CD8-positive, alpha-beta memory T cell (primary cell): ENCODE measurements around the gene COL19A1. TPM values are rescaled to one million over a fixed set of nuclear protein-coding genes. Genes with fewer than 3 reads are reported as not detected.

Experiments
- CTCF ChIA-PET: fragments of 350-600 bp; sonication (Branson Sonifier 250); formaldehyde crosslinking; loops from one replicate; lab custom pipeline; 2021; ENCODE audit warnings: antibody characterized with exemption; lab: Charles Lee
- POLR2A ChIA-PET: fragments of 350-600 bp; sonication (Branson Sonifier 250); formaldehyde crosslinking; loops from one replicate; lab custom pipeline; 2021; ENCODE audit warnings: antibody characterized with exemption; lab: Charles Lee
- DNase-seq, 5 donors: peaks; one replicate each; pipeline versions ENCODE4 v3.0.0 to v3.0.0-alpha.2; 2020 to 2022; ENCODE audit warnings: mixed read lengths in 1 of 5
- H3K27ac ChIP-seq: one replicate; pipeline ENCODE4 v1.7.0; 2013; ENCODE audit warnings: low read depth, mild to moderate bottlenecking, low read length, moderate library complexity
- H3K27me3 ChIP-seq: 2 replicates; pipeline ENCODE4 v1.7.0; 2013; ENCODE audit warnings: low read length, mild to moderate bottlenecking; ENCODE audit not compliant: insufficient read depth, poor library complexity, severe bottlenecking
- H3K36me3 ChIP-seq: 2 replicates; pipeline ENCODE4 v1.7.0; 2013; ENCODE audit warnings: mild to moderate bottlenecking, low read length, moderate library complexity; ENCODE audit not compliant: insufficient read depth
- H3K4me1 ChIP-seq: 2 replicates; pipeline ENCODE4 v1.7.0; 2013; ENCODE audit warnings: mild to moderate bottlenecking, low read length, moderate library complexity; ENCODE audit not compliant: insufficient read depth
- H3K4me3 ChIP-seq: 2 replicates; pipeline ENCODE4 v1.7.0; 2013; ENCODE audit warnings: mild to moderate bottlenecking, low read length
- H3K9me3 ChIP-seq: 2 replicates; pipeline ENCODE4 v1.7.0; 2013; ENCODE audit warnings: mild to moderate bottlenecking, low read length
- H3K27ac Mint-ChIP-seq, 8 donors: one replicate each; pipeline ENCODE4 v1.8.0; 2020 to 2021; ENCODE audit warnings: mixed read lengths in 8 of 8, mild to moderate bottlenecking in 6 of 8, inconsistent platforms in 3 of 8, moderate library complexity in 3 of 8
- H3K27me3 Mint-ChIP-seq, 2 donors: one replicate each; pipeline ENCODE4 v1.8.0; 2020 to 2021; ENCODE audit warnings: mixed read lengths in 2 of 2, mild to moderate bottlenecking in 1 of 2, moderate library complexity in 1 of 2
- H3K36me3 Mint-ChIP-seq, 3 donors: one replicate each; pipeline ENCODE4 v1.8.0; 2020 to 2021; ENCODE audit warnings: mixed read lengths in 3 of 3, inconsistent platforms in 1 of 3, mild to moderate bottlenecking in 1 of 3
- H3K4me1 Mint-ChIP-seq, 3 donors: one replicate each; pipeline ENCODE4 v1.8.0; 2020 to 2021; ENCODE audit warnings: mixed read lengths in 3 of 3, inconsistent platforms in 1 of 3, mild to moderate bottlenecking in 1 of 3
- H3K4me3 Mint-ChIP-seq, 7 donors: one replicate each; pipeline ENCODE4 v1.8.0; 2020 to 2021; ENCODE audit warnings: mixed read lengths in 7 of 7, mild to moderate bottlenecking in 6 of 7, moderate library complexity in 4 of 7, inconsistent platforms in 2 of 7
- H3K9me3 Mint-ChIP-seq, 5 donors: one replicate each; pipeline ENCODE4 v1.8.0; 2020 to 2022; ENCODE audit warnings: mixed read lengths in 5 of 5, mild to moderate bottlenecking in 3 of 5, moderate library complexity in 2 of 5, inconsistent platforms in 1 of 5
- polyA plus RNA-seq: library from polyadenylated mRNA; unstranded; fragments of 300-500 nt; fragmentation: Illumina TruSeq; gene quantifications from one replicate; pipeline ENCODE4 v1.2.3, GENCODE V29; 2021
- total RNA-seq, 2 experiments: library from RNA; stranded (reverse); gene quantifications; one replicate each; pipeline ENCODE4 v1.2.3, GENCODE V29; 2021

COL19A1 gene
- total and polyA plus RNA-seq, 3 experiments from 2014 or later, result 0.07 to 0.33 TPM; not detected in 1

DNA sequence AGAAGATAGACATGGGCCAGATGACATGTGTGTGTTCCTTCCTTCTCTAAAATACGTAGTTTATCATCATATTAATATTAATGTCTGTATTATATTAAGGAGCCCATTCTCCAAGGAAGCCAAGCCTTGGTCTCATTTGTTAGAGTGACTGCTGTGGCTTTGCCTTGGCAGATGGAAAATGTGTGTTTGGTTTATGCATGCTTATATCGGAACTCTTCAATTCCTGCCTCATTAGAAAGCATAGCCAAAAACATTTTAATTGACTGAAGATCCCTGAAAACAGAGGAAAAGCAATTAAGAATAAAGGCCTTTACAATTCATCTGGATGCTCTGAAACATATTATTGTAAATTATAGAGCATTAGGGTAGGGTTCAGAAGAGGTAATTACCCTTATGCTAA lies 330.2 kb downstream of the COL19A1 start:
- no peaks in the 10 kb centered on the region for H3K36me3 ChIP-seq
- no peak overlapping the region for H3K4me3 ChIP-seq
- ChIA-PET CTCF (no interaction called here), POLR2A (no interaction called here)
- Mint-ChIP-seq H3K27ac (no peak overlapping the region), H3K4me1 (no peaks in the 10 kb centered on the region), H3K36me3 (no peaks in the 10 kb centered on the region), H3K4me3 (no peak overlapping the region), H3K9me3 (no peaks in the 10 kb centered on the region), H3K27me3 (peaks cover 6 to 20% of the 10 kb centered on the region in 2 donors)
- no peak for DNase-seq
- no peak overlapping the region for H3K27ac ChIP-seq
- H3K27me3 ChIP-seq, result no peaks in the 10 kb centered on the region
- H3K4me1 ChIP-seq, result no peaks in the 10 kb centered on the region
- no peaks in the 10 kb centered on the region for H3K9me3 ChIP-seq

DNA sequence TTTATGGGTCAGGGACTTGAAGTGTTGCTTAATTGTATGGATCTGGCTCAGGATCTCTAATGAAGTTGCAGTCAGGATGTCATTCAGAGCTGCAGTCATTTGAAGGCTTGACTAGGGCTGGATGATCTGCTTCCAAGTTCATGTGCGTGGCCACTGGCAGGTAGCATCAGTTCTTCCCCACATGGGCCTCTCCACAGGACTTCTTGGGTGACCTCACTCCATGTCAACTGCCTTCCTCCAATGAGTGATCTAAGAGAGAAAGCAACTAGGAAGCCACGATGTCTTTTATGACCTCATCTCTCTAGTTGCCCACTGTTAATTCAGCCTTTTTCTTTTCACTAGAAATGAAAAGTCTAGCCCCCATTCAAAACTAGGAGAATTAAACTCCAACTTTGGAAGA lies 332.4 kb downstream of the COL19A1 start:
- Histone ChIP-seq H3K27ac (no peak overlapping the region), H3K4me3 (no peak overlapping the region), H3K36me3 (no peaks in the 10 kb centered on the region), H3K27me3 (no peaks in the 10 kb centered on the region), H3K4me1 (no peaks in the 10 kb centered on the region), H3K9me3 (no peaks in the 10 kb centered on the region)
- peaks cover 3 to 12% of the 10 kb centered on the region in 2 donors for H3K27me3 Mint-ChIP-seq
- CTCF ChIA-PET, result no interaction called here
- H3K36me3 Mint-ChIP-seq, result no peaks in the 10 kb centered on the region
- H3K4me1 Mint-ChIP-seq, result no peaks in the 10 kb centered on the region
- H3K4me3 Mint-ChIP-seq, result no peak overlapping the region
- H3K27ac Mint-ChIP-seq, result no peak overlapping the region
- H3K9me3 Mint-ChIP-seq, result no peaks in the 10 kb centered on the region
- no peak for DNase-seq
- POLR2A ChIA-PET, result no interaction called here

DNA sequence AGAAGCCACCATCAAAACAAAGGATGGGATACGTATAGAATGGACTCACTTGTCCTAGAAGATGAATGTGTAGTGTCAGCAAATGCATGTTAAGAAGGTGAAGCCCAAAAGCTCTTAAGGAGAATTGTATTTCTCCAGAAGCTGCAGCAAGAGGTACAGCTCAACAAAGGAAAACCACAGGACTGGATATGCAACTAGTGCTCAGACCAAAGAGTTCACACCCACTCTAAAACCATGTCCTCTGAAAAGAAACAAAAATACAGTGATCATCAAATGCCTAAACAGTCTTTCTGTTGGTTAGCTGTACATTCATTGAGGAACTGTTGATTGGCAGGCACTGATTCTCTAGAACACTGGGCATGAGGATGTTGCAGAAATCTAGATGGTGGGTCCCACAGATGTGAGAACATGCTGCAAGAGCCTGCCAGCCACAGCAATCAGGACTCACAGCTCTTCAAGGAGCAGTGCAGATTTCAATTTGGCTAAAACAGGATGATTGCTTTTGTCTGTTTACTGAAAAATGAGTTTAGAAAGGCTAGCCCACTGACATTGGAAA lies 342.0 kb downstream of the COL19A1 start:
- no peak overlapping the region for H3K27ac Mint-ChIP-seq
- no peak overlapping the region for H3K4me3 ChIP-seq
- CTCF ChIA-PET, result interaction anchor here (2.3 kb wide), 1 partner anchor 13 kb away, joined by 8 read pairs; no protein-coding TSS in a partner anchor
- H3K36me3 Mint-ChIP-seq, result no peaks in the 10 kb centered on the region
- H3K27me3 ChIP-seq, result no peaks in the 10 kb centered on the region
- no peaks in the 10 kb centered on the region for H3K9me3 Mint-ChIP-seq
- no peak overlapping the region for H3K4me3 Mint-ChIP-seq
- no peaks in the 10 kb centered on the region for H3K4me1 Mint-ChIP-seq
- H3K27me3 Mint-ChIP-seq, result peaks cover under 1 to 5% of the 10 kb centered on the region in 2 donors
- POLR2A ChIA-PET, result no interaction called here
- DNase-seq, result no peak
- no peaks in the 10 kb centered on the region for H3K4me1 ChIP-seq
- H3K27ac ChIP-seq, result no peak overlapping the region
- H3K36me3 ChIP-seq, result no peaks in the 10 kb centered on the region
- H3K9me3 ChIP-seq, result no peaks in the 10 kb centered on the region

DNA sequence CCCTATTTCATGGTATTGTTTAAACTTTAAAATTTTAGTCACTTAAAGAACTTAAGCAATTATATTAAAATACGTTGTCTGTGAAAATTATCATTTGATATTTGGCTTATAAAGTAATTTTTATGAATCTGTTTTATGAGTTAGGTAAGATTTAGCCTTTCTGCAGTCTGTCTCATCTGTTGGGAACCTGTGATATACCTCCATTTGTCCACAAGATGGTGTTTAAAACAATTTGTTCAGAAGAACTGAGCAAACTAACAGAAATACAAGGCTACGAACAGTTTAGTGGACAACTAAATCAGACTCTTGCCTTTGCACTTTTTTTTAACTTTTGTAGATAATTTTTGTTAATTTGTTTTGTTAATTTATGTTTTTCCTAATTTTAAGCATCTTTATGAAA lies 344.1 kb downstream of the COL19A1 start:
- Histone ChIP-seq H3K36me3 (no peaks in the 10 kb centered on the region), H3K27ac (no peak overlapping the region), H3K4me1 (no peaks in the 10 kb centered on the region), H3K4me3 (no peak overlapping the region), H3K27me3 (no peaks in the 10 kb centered on the region), H3K9me3 (no peaks in the 10 kb centered on the region)
- ChIA-PET POLR2A (no interaction called here), CTCF (no interaction called here)
- H3K27ac Mint-ChIP-seq, result no peak overlapping the region
- H3K27me3 Mint-ChIP-seq, result peaks cover 0 to 5% of the 10 kb centered on the region in 2 donors
- H3K36me3 Mint-ChIP-seq, result no peaks in the 10 kb centered on the region
- H3K4me1 Mint-ChIP-seq, result no peaks in the 10 kb centered on the region
- no peak overlapping the region for H3K4me3 Mint-ChIP-seq
- H3K9me3 Mint-ChIP-seq, result no peaks in the 10 kb centered on the region
- no peak for DNase-seq

DNA sequence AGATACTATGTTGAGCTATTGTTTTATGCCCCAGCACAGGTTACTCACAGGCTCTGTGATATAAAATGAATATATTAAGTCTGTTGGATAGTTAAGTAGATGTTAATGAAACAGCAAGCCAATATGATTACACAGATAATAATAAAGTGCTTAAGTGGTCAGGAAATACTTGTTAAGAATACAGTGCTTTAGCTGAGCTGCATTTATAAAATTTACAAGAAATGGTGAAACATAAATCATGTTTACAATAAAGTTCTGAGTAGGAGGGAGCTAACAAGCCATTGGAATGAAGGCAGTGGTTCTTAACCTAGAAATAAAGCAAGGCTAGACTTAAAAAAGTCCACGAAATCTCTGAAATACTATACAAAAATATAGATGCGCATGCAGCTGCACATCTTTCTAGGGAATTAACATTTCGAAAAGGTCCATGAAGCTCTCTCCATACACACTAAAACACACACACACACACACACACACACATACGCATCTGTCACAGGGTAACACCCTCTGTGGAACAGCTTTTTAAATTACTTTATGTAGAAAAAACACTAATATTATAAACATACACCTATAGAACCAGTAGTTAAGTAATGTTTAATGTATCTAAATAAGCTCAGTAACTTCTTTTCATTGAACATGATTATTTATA lies 349.2 kb downstream of the COL19A1 start:
- CTCF ChIA-PET, result no interaction called here
- H3K27me3 ChIP-seq, result no peaks in the 10 kb centered on the region
- no peaks in the 10 kb centered on the region for H3K36me3 ChIP-seq
- DNase-seq, result no peak
- Mint-ChIP-seq H3K27me3 (peaks cover 4 to 9% of the 10 kb centered on the region in 2 donors), H3K4me1 (no peaks in the 10 kb centered on the region), H3K9me3 (no peaks in the 10 kb centered on the region), H3K27ac (no peak overlapping the region), H3K36me3 (no peaks in the 10 kb centered on the region), H3K4me3 (no peak overlapping the region)
- H3K4me3 ChIP-seq, result no peak overlapping the region
- H3K27ac ChIP-seq, result no peak overlapping the region
- no peaks in the 10 kb centered on the region for H3K4me1 ChIP-seq
- POLR2A ChIA-PET, result no interaction called here
- H3K9me3 ChIP-seq, result no peaks in the 10 kb centered on the region

DNA sequence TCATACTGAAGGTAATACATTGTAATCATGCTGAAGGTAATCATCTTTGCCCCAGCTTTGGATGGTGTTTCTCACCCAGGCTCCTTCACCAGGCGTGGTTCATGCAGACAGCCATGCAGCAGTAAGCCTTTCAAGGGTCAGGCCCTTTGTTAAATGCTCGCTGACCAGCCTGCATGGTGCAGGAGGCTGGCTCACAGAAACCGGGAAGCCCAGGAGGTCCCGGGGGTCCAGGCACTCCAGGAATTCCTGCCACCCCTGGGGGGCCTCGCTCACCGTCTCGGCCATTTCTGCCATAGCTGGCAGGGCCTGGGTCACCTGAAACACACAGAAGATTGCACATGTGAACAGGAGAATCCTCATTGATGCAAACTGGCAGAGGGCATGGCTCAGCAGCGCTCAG lies 350.4 kb downstream of the COL19A1 start:
- Mint-ChIP-seq H3K9me3 (no peaks in the 10 kb centered on the region), H3K4me3 (no peak overlapping the region), H3K4me1 (no peaks in the 10 kb centered on the region), H3K27me3 (peaks cover 4 to 9% of the 10 kb centered on the region in 2 donors), H3K27ac (no peak overlapping the region), H3K36me3 (no peaks in the 10 kb centered on the region)
- Histone ChIP-seq H3K27ac (no peak overlapping the region), H3K4me1 (no peaks in the 10 kb centered on the region), H3K36me3 (no peaks in the 10 kb centered on the region), H3K9me3 (no peaks in the 10 kb centered on the region), H3K27me3 (no peaks in the 10 kb centered on the region), H3K4me3 (no peak overlapping the region)
- POLR2A ChIA-PET, result no interaction called here
- CTCF ChIA-PET, result no interaction called here
- no peak for DNase-seq

DNA sequence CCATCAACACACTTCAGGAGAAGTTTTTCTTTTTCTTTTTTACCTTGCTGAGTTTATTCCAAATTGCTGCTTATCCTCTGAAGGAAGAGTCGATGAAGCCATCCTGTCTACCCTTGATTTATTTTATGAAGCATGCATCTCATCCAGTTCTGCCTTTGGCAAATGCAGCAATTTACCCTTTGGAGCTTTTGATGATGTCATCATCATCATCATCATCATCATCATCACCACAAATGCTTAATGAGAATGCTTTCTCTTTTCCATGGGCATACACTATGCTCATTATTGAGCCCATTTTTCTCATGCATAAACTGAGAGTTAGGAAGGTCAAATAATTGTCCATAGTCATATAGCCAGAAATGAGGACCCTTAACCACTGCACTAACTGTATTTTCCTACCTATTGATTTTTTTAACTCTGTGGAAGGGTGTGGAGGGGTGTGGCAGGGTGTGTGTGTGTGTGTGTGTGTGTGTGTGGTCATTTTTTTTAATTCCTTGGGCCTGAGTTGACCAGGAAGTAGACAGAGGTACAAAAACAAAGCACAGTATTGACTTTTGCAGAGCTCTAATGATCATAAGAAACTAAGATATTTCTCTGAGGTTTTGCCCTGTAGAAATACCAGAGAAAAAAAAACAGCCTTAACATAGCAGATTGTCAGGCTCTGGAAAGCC lies 353.7 kb downstream of the COL19A1 start:
- no peaks in the 10 kb centered on the region for H3K4me1 ChIP-seq
- Mint-ChIP-seq H3K4me3 (no peak overlapping the region), H3K27ac (no peak overlapping the region), H3K36me3 (no peaks in the 10 kb centered on the region), H3K9me3 (no peaks in the 10 kb centered on the region), H3K27me3 (peaks cover 6 to 11% of the 10 kb centered on the region in 2 donors), H3K4me1 (no peaks in the 10 kb centered on the region)
- no peaks in the 10 kb centered on the region for H3K9me3 ChIP-seq
- no peak for DNase-seq
- H3K36me3 ChIP-seq, result no peaks in the 10 kb centered on the region
- H3K27me3 ChIP-seq, result no peaks in the 10 kb centered on the region
- no peak overlapping the region for H3K4me3 ChIP-seq
- ChIA-PET CTCF (interaction anchor here (2.5 to 3.0 kb wide), 3 partner anchors 11 to 664 kb away, joined by 10 to 15 read pairs (median 10); no protein-coding TSS in a partner anchor), POLR2A (no interaction called here)
- H3K27ac ChIP-seq, result no peak overlapping the region

DNA sequence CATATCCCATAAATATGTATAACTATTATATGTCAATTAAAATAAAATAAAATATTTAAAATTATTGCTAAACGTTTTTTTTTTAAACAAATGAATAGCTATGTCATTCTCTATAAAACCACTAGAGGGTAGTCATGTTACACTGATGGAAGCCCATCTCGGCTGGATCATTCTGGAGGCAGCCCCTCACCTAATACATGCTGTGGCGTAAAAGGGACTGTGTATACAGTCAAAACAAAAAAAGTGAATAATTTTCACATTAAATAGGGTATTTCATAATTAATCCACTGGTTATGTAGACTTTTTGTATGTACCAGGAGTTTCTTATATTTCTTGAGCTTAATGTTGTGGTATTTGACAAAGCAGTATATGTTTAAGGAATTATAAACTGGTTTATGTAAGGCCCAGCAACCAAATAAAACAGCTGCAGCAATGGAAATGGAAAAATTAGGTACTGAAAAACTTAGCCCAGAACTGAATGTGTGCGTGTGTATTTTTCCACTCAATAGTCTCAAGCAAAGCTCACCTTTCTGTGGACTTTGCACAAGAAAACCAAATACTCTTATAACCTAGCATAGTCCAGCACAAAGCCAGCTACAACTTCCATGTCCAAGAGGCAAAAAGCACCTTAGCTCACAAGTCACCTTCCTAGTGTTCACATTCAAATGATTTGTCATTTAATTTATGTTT lies 354.8 kb downstream of the COL19A1 start:
- no peaks in the 10 kb centered on the region for H3K4me1 Mint-ChIP-seq
- no peaks in the 10 kb centered on the region for H3K4me1 ChIP-seq
- H3K4me3 ChIP-seq, result no peak overlapping the region
- DNase-seq, result no peak
- H3K36me3 ChIP-seq, result no peaks in the 10 kb centered on the region
- no peak overlapping the region for H3K27ac ChIP-seq
- H3K27me3 Mint-ChIP-seq, result peaks cover 6 to 11% of the 10 kb centered on the region in 2 donors
- ChIA-PET POLR2A (no interaction called here), CTCF (interaction anchor here (1.1 to 3.0 kb wide), 8 partner anchors 8 to 735 kb away, joined by 3 to 15 read pairs (median 8); partner anchors contain the start of gene B3GAT2)
- no peak overlapping the region for H3K4me3 Mint-ChIP-seq
- H3K27me3 ChIP-seq, result no peaks in the 10 kb centered on the region
- no peaks in the 10 kb centered on the region for H3K9me3 ChIP-seq
- no peaks in the 10 kb centered on the region for H3K36me3 Mint-ChIP-seq
- no peak overlapping the region for H3K27ac Mint-ChIP-seq
- no peaks in the 10 kb centered on the region for H3K9me3 Mint-ChIP-seq
